Sigmoid colon (tissue), 7 donors: ENCODE data around the gene DYNLT2B. TPM values are rescaled to one million over a fixed set of nuclear protein-coding genes. Genes with fewer than 3 reads are reported as not detected.

ENCODE experiments used
- DNase-seq: peaks from one replicate; pipeline ENCODE4 v3.0.0-alpha.2; 2019
- H3K27ac ChIP-seq, 4 donors: fragments of 200-600 bp; sonication (generic); one replicate each; pipeline ENCODE4 v1.5.1; 2016 to 2019; ENCODE audit warnings: mild to moderate bottlenecking in 1 of 4
- H3K27me3 ChIP-seq, 3 donors: fragments of 200-600 bp; sonication (generic); one replicate each; pipeline ENCODE4 v1.5.1; 2019; ENCODE audit warnings: mild to moderate bottlenecking in 1 of 3
- H3K36me3 ChIP-seq, 4 donors: fragments of 200-600 bp; sonication (generic); one replicate each; pipeline ENCODE4 v1.5.1; 2016 to 2019
- H3K4me1 ChIP-seq, 4 donors: fragments of 200-600 bp; sonication (generic); one replicate each; pipeline ENCODE4 v1.5.1; 2017 to 2019
- H3K4me3 ChIP-seq, 4 donors: fragments of 200-600 bp; sonication (generic); one replicate each; pipeline ENCODE4 v1.5.1; 2017 to 2019; ENCODE audit warnings: mild to moderate bottlenecking in 2 of 4, moderate library complexity in 1 of 4
- H3K9me3 ChIP-seq, 4 donors: fragments of 200-600 bp in 3 of 4; sonication (generic) in 3 of 4; one replicate each; pipeline versions ENCODE4 v1.5.1 to v1.6.1; 2013 to 2019
- EP300 ChIP-seq, 4 donors: sonication (generic); formaldehyde crosslinking; IDR thresholded peaks; one replicate each; pipeline ENCODE4 v1.6.1; 2017; ENCODE audit warnings: antibody characterized with exemption in 4 of 4
- POLR2A ChIP-seq, 2 donors: fragments of 450-650 bp; IDR thresholded peaks; one replicate each; pipeline ENCODE4 v1.6.1; 2016; ENCODE audit warnings: antibody characterized with exemption in 2 of 2, mild to moderate bottlenecking in 2 of 2, moderate library complexity in 2 of 2
- POLR2AphosphoS5 ChIP-seq, 4 donors: sonication (generic); formaldehyde crosslinking; IDR thresholded peaks; one replicate each; pipeline ENCODE4 v1.6.1; 2017; ENCODE audit warnings: antibody characterized with exemption in 4 of 4
- WGBS, 2 donors: extraction: QIAGEN DNeasy Blood & Tissue Kit; methylation state at CpG; one replicate each; pipeline ENCODE4 v1.1.7; 2013; 5-methylcytosine and 5-hydroxymethylcytosine counted together
- intact Hi-C: fragments of 100-400 bp; cut with DNase I; formaldehyde crosslinking; loops from one replicate; pipeline ENCODE4 v1.15.1; 2023
- polyA plus RNA-seq, 3 donors: library from polyadenylated mRNA; stranded (reverse); fragments of 200-250 nt; gene quantifications; one replicate each; pipeline ENCODE4 v1.2.3, GENCODE V29; 2013
- total RNA-seq, 4 donors: library from RNA; depleted of rRNA; stranded (reverse); fragments of >200 nt; gene quantifications; one replicate each; pipeline ENCODE4 v1.1.0, GENCODE V29; 2016
- TF ChIP-seq, protein P1 (sequence below), 4 experiments: fragments of 450-650 bp in 3 of 4; fragments of 200-600 bp in 1 of 4; IDR thresholded peaks; one replicate each; pipeline ENCODE4 v1.5.1; 2016 to 2019; ENCODE audit warnings: antibody characterized with exemption in 4 of 4, mild to moderate bottlenecking in 3 of 4, moderate library complexity in 2 of 4
- donor health status: healthy with polysubstance abuse.
- donor health status: Bipolar disorder and iron deficiency.
- donor health status: healthy.

Gene DYNLT2B
- total and polyA plus RNA-seq, 7 donors, result 3.9 to 17.8 (median 11.5) TPM

GRCh38 chr3:196268284-196269163, 49.5 kb downstream of the DYNLT2B start:
- no peak for DNase-seq
- Histone ChIP-seq H3K27ac (no peak overlapping the region), H3K9me3 (no peaks in the 10 kb centered on the region), H3K4me3 (no peak overlapping the region), H3K4me1 (peaks cover 0 to 11% (median 0%) of the 10 kb centered on the region in 4 donors), H3K36me3 (peaks cover 0 to 77% (median 20%) of the 10 kb centered on the region in 4 donors), H3K27me3 (no peaks in the 10 kb centered on the region)
- intact Hi-C loops, result no loop called here
- 62 to 71% methylated on average over 9 of the region's 9 CpGs for WGBS, 2 donors
- TF ChIP-seq, protein P1, sequence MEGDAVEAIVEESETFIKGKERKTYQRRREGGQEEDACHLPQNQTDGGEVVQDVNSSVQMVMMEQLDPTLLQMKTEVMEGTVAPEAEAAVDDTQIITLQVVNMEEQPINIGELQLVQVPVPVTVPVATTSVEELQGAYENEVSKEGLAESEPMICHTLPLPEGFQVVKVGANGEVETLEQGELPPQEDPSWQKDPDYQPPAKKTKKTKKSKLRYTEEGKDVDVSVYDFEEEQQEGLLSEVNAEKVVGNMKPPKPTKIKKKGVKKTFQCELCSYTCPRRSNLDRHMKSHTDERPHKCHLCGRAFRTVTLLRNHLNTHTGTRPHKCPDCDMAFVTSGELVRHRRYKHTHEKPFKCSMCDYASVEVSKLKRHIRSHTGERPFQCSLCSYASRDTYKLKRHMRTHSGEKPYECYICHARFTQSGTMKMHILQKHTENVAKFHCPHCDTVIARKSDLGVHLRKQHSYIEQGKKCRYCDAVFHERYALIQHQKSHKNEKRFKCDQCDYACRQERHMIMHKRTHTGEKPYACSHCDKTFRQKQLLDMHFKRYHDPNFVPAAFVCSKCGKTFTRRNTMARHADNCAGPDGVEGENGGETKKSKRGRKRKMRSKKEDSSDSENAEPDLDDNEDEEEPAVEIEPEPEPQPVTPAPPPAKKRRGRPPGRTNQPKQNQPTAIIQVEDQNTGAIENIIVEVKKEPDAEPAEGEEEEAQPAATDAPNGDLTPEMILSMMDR (IDR thresholded peaks at IDR 0.05), result no peak
- TF ChIP-seq POLR2A (IDR thresholded peaks at IDR 0.05) (no peak), EP300 (IDR thresholded peaks at IDR 0.05) (no peak), POLR2AphosphoS5 (IDR thresholded peaks at IDR 0.05) (no peak)

DNA sequence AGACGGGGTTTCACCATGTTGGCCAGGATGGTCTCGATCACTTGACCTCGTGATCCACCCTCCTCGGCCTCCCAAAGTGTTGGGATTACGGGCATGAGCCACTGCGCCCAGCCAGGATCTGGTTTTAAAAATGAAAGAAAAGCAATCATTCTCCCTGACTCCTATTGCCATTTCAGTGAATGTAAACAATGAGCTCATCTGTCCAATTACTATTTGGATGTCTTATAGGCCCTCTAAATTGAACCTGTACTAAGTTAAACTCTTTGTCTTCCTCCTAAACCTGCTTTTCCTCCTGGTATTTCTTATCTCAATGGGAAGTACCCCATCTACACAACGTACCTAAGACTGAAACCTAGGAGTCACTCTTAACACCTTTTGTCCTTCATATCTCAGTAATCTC, 54.2 kb downstream of the DYNLT2B start:
- H3K9me3 ChIP-seq, result no peaks in the 10 kb centered on the region
- no peak for DNase-seq
- H3K4me3 ChIP-seq, result no peak overlapping the region
- H3K36me3 ChIP-seq, result peaks cover 0 to 70% (median 12%) of the 10 kb centered on the region in 4 donors
- peaks cover 0 to 5% (median 0%) of the 10 kb centered on the region in 4 donors for H3K4me1 ChIP-seq
- no peak overlapping the region for H3K27ac ChIP-seq
- intact Hi-C loops, result no loop called here
- no peaks in the 10 kb centered on the region for H3K27me3 ChIP-seq
- TF ChIP-seq POLR2AphosphoS5 (IDR thresholded peaks at IDR 0.05) (no peak), POLR2A (IDR thresholded peaks at IDR 0.05) (no peak), EP300 (IDR thresholded peaks at IDR 0.05) (no peak)
- TF ChIP-seq, protein P1 (IDR thresholded peaks at IDR 0.05), result no peak
- WGBS, 2 donors, result 26 to 75% methylated on average over 7 of the region's 7 CpGs

DNA sequence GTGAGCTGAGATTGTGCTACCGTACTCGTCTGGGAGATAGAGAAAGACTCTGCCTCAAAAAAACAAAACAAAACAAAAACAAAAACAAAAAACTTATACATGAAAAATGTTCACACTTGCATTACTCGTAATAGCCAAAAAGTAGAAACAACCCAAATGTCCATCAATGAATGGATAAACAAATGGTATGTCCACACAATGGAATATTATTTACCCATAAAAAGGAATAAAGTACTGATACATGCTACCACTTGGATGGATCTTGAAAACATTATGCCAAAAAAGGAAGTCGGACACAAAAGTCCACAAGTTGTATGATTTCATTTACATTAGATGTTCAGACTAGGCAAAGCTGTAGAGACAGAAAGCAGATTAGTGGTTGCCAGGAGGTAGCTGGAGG, 57.3 kb downstream of the DYNLT2B start:
- TF ChIP-seq POLR2AphosphoS5 (IDR thresholded peaks at IDR 0.05) (no peak), EP300 (IDR thresholded peaks at IDR 0.05) (no peak), POLR2A (IDR thresholded peaks at IDR 0.05) (no peak)
- TF ChIP-seq, protein P1 (IDR thresholded peaks at IDR 0.05), result no peak
- intact Hi-C loops, result no loop called here

GRCh38 chr3:196255776-196256175, 62.3 kb downstream of the DYNLT2B start:
- 33 to 82% methylated on average over 1 of the region's 1 CpG for WGBS, 2 donors

More for the DNA sequence above, 57.3 kb downstream of the DYNLT2B start:
- H3K27me3 ChIP-seq, result no peaks in the 10 kb centered on the region
- H3K9me3 ChIP-seq, result no peaks in the 10 kb centered on the region
- no peaks in the 10 kb centered on the region for H3K4me1 ChIP-seq
- DNase-seq, result no peak
- peaks cover 0 to 59% (median 12%) of the 10 kb centered on the region in 4 donors for H3K36me3 ChIP-seq
- no peak overlapping the region for H3K27ac ChIP-seq
- WGBS, 2 donors, result 98 to 99% methylated on average over 4 of the region's 4 CpGs
- no peak overlapping the region for H3K4me3 ChIP-seq

More at GRCh38 chr3:196255776-196256175, 62.3 kb downstream of the DYNLT2B start:
- Histone ChIP-seq H3K27ac (no peak overlapping the region), H3K4me1 (no peaks in the 10 kb centered on the region), H3K9me3 (no peaks in the 10 kb centered on the region), H3K27me3 (no peaks in the 10 kb centered on the region), H3K4me3 (no peak overlapping the region), H3K36me3 (peaks cover 0 to 41% (median 11%) of the 10 kb centered on the region in 4 donors)
- no peak for DNase-seq
- TF ChIP-seq, protein P1 (IDR thresholded peaks at IDR 0.05), result no peak
- TF ChIP-seq POLR2A (IDR thresholded peaks at IDR 0.05), result no peak
- no peak for TF ChIP-seq POLR2AphosphoS5 (IDR thresholded peaks at IDR 0.05)
- intact Hi-C loops, result no loop called here
